GM18861 (cell line): Measurements from ENCODE around the gene LRRC61.
"Not testable (repeated sequence)": the region's sequence is repeated elsewhere in the genome, so short reads cannot be mapped to it uniquely, and the experiment has no call there.

ENCODE experiments used
- ATAC-seq: cut with Tn5 transposase; IDR thresholded peaks from one replicate; pipeline ENCODE4 v1.9.1; 2021; ENCODE audit not compliant: unreplicated experiment

Gene LRRC61

DNA sequence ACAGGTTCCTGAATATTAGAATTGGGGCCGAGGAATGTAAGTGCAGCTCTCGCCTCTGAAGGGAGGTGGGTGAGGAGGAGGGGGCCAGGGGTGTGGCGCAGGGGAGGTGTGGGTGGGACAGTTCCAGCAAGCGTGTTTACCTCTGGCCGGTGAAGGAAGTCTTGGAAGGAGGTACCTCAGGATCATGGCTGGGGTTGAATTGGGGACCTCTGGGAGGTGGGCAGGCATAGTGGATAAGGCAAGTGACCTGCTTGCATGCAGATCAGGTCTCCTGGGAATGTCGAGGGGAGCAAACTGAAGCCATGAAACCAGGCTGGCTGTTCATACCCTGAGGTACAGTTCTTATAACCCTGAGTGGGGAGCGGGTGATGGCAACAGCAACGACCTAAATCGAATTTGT, 57.9 kb downstream of the LRRC61 start:
- ATAC-seq, result no peak

DNA sequence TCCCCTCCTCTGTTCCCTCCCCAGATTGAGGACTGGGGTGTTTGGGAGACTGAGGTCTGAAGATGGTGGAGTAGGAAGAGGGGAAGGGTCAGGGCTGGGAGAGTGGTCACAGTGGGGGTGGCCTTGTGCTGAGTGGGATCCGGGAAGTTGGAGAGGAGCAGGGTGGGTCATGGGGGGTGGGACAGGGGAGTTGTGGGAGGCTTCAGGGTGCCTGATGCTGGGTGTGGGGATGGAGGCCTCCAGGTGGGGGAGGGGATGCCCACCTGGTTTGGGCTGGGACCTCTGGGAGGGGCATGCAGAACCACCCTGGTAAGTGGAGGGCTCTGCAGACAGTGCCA, 58.6 kb downstream of the LRRC61 start:
- ATAC-seq, result no peak

DNA sequence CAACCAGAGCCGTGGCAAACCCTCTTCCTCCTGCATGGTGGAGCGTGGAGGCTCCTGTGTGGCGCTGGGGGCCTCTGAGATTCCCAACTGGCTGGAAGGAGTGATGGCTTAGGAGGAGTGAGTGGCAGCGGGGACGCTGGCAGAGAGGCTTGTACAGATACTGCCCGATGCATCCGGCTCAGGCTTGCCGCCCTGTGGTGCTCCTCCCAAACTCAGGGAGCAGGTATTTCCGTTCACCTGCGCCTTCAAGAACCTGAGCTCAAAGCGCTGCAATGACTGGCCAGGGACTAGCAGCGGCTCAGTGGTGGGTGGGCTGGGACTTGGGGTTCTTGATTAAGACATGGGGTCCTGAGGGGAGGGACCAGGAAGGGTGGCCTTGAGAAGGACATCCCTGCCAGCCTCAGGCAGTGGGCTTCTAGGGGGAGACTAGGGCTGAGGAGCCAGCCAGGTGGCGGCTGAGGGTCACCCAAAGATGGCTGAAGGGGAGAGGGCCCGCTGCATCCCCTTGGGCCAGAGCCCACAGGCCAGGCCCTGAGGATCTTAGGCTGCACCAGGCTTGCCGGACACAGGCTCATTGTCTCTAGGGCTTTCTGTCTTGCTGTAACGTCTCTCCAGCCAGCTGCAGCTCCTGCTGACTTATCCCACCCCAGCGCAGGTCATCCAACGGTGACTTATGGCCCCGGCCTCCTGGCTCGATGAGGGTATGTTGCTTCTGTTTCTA, 59.1 kb downstream of the LRRC61 start:
- ATAC-seq, result no peak

DNA sequence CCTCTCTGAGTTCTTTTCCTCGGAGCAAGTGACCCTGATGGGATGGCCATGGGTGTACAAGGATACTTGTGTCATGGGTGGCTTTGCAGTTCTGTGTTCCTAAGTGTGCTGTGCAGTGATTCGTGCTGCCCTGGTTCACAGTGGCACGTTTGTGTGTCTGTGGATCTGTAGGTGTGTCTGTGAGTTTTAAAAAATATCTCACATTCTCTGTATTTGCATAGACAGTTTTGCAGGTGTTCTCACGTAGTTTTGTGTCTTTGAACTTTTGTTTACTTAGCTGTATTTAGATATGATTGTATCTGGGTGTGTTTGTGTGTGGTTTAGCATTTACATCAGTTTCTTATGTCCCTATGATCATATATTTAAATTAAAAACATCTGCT, 59.7 kb downstream of the LRRC61 start:
- no peak for ATAC-seq

DNA sequence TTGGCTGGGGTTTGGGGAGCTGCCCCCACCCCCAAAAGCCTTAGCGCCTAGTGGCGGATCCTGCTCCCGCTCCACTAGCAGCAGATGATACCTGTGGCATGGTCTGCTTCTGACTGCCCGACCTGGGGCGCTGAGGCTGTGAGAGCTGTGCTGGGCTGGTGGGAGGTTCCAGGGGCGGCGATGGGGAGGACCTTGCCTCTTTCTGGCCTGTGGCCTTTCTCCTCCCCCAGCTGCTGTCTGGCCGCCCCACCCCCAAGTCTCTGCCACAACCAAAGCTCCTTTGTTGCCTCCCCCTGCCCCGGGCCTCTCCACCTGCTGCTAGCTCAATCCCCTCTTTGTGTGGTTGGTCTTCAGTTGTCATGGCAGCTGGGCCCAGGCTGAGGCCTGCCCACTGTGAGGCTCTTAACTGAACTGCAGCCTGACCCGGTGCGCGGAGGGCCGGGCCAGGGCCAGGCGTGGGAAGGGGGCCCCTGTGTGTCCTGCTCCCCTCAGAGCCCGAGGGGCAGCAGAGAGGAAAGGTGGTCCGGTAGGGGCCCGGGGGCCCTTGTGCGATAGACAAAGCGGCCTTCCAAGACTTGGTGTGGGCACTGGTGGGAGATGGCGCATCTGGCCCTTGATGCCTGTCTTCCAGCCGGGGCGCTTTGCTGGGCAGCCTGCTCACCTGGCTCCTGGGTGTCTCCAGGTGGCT, 60.7 kb downstream of the LRRC61 start:
- ATAC-seq, result no peak

DNA sequence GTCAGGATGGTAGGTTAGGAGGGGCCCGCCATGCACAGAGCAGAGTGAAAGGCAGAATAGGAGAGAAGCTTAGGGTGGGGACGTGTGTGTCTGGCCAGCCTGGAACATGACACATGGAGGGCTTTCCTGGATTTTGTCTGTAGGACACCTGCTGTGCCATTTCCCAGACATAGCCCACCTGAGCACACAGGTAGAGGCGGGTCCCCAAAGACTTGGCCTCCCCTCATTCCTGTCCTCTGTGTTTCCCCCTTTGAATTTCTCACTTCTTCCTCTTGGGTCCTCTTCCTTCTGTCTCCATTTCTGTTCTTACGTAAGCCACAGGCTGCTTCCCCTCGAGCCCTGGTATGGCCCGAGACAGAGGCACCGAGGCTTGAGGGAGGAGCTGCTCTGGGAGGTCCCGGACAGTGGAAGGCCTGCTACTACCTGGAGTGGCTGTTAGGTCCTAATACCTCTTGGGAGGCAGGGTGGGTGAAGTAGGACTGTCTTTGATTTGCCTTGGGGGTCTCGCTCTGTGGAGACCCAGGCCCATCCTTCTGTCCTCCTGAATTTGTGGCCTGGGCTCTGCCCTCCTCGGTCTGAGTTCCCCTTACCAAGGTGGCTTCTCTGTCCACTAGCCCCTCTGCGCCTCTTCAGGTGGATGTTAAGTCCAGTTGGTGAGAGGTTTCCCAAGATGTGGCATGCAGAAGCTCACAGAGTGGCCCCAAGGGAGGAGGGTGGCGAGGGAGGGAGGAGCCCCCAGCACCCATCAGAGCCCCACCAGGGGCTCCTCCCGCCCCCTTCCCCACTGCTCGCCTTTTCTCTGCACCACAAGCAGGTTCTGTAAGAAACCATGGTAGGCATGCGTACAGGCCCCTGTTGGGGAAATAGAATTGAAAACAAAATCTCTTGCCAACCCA, 61.5 kb downstream of the LRRC61 start:
- no peak for ATAC-seq

DNA sequence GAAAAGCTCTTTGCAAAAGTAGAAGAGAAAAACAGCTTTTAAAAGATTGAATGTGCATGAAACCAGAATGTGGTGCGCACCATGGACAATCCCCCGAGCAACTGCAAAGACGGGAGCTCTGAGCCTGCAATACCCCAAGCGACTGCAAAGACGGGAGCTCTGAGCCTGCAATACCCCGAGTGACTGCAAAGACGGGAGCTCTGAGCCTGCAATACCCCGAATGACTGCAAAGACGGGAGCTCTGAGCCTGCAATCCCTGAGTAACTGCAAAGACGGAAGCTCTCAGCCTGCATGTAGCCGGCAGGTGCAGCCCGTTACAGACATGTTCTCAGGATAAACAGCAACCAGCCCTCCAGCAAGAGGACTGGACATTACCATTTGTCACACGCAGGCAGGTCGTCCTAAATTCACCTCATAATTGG, 62.2 kb downstream of the LRRC61 start:
- ATAC-seq, result no peak

DNA sequence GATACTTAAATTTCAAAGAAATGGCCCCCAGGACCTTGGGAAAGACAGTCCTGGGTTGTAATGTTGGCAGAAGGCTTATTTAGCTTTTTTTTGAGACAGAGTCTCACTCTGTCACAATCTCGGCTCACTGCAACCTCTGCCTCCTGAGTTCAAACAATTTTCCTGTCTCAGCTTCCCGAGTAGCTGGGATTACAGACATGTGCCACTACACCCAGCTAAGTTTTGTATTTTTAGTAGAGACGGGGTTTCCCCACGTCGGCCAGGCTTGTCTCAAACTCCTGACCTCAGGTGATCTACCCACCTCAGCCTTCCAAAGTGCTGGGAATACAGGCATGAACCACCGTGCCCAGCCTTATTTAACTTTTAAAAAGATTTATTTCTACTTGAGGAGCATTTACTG, 62.7 kb downstream of the LRRC61 start:
- ATAC-seq, result not testable (repeated sequence)
